ENCODE results near the gene SCYGR7.

DNA sequence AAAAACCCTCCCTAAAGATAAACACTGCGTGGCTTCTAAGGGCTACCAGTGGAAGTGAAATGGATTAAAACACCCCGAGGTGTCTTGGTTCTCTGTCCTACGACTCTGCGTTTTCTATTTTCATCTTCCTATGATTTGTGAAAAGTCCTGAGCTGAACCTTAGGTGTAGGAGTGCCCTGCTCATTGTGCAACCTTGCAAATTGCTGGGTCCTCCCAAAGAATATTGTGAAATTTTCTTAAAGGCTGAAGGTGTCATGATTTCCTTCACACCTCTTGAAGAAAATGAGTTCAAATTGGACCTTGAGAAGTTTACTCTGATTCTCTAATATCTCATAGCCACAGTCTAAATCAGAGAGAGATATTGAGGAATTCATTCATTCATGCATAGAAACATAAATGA, 8.5 kb upstream of the SCYGR7 start:
- TF ChIP-seq, protein P1, sequence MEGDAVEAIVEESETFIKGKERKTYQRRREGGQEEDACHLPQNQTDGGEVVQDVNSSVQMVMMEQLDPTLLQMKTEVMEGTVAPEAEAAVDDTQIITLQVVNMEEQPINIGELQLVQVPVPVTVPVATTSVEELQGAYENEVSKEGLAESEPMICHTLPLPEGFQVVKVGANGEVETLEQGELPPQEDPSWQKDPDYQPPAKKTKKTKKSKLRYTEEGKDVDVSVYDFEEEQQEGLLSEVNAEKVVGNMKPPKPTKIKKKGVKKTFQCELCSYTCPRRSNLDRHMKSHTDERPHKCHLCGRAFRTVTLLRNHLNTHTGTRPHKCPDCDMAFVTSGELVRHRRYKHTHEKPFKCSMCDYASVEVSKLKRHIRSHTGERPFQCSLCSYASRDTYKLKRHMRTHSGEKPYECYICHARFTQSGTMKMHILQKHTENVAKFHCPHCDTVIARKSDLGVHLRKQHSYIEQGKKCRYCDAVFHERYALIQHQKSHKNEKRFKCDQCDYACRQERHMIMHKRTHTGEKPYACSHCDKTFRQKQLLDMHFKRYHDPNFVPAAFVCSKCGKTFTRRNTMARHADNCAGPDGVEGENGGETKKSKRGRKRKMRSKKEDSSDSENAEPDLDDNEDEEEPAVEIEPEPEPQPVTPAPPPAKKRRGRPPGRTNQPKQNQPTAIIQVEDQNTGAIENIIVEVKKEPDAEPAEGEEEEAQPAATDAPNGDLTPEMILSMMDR (IDR thresholded peaks at IDR 0.05): no peak
- TF ChIP-seq ZFX (IDR thresholded peaks at IDR 0.05; ENCODE audit: borderline replicate concordance): no peak

Measured in 22Rv1 (cell line).